NCI-H510A treated with DMSO at 0.1 percent for 48 hours (cell line): ENCODE measurements around the gene CDKN1C.
"Not testable (repeated sequence)": the region's sequence is repeated elsewhere in the genome, so short reads cannot be mapped to it uniquely, and the experiment has no call there.

ENCODE experiments used
- DNase-seq: peaks from one replicate; lab custom pipeline; 2025; lab: John Stamatoyannopoulos, UW

The CDKN1C gene

GRCh38 chr11:2909133-2909902, 23.7 kb upstream of the CDKN1C start:
- DNase-seq: no peak

DNA sequence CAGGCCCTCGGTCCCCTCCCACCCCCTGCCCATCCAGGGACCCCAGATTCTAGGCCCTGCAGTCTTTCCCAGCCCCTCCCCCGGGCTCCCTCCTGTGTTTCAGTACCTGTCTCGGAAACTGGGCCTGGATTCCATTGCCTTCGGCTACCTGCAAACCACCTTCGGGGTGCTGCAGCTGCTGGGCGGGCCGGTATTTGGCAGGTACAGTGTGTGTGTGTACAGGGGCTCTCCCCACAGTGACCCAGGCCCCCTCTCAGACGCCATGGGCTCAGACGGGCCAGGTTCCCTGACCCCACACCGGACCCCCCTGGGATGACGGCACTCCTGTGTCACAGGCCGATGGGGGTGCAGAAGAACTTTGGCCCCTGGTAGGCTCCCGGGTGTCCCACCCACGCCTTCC, 22.6 kb upstream of the CDKN1C start:
- DNase-seq: no peak

GRCh38 chr11:2905299-2905698, 19.7 kb upstream of the CDKN1C start:
- not testable (repeated sequence) for DNase-seq

GRCh38 chr11:2904153-2905052, 18.8 kb upstream of the CDKN1C start:
- no peak for DNase-seq

DNA sequence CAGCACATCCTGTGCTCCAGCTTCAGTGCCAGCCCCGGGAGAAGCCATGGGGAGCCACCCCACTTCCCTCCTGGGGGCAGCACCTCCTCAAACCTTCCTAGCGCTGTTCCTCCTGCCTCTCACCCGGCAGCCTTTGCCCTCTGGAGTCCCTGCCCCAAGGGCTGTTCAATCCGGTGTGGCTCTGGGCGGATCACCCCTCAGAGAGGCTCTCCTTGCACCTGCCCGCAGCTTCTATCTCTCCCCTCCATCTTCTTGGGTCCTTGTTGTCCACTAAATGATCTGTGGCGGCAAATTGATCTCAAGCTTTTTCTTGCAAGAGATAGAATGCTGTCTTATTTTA, 18.1 kb upstream of the CDKN1C start:
- DNase-seq: no peak

DNA sequence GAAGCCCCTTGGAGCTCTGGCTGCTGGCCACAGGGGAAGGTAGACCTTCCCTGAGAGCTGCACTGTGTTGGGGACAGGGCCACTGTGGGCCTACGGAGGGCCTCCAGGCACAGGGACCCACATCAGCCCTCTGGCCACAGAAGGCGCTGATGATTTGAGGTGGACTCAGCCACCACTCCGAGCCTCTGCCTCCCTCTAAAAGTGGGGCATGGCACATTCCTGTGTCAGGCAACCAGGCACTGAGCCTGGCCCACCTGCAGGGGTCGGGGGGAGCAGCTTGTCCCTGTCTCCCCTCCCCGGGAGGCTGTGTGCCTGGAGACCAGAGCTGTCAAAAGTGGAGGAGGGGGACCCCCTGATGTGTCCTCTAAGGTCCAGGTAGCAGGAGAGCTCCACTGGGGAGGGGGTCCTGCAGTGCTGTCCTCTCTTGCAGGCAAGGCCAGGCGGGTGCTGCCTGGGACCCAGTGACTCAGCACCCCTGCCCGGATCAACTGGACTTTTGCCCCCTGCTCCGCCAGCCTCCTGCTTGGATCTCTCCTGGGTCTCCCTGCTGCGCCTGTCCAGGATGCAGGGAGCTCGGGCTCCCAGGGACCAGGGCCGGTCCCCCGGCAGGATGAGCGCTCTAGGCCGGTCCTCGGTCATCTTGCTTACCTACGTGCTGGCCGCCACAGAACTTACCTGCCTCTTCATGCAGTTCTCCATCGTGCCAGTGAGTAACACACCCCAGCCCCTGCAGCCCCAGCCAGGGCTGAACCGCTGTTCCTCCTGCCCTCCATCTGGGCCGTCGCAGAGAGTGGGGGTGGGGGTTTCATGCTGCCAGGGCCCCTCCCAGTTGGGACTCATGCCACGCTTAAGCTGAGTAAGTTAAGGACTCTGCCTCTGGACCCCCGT, 17.5 kb upstream of the CDKN1C start:
- DNase-seq: no peak

GRCh38 chr11:2901854-2902783, 16.5 kb upstream of the CDKN1C start:
- peak; percentile 68 for DNase-seq

- no peak for DNase-seq
Observed at GRCh38 chr11:2901196-2901796, 15.7 kb upstream of the CDKN1C start.

- no peak for DNase-seq
Observed at GRCh38 chr11:2899080-2899783, 13.7 kb upstream of the CDKN1C start.

GRCh38 chr11:2898366-2899079, 12.9 kb upstream of the CDKN1C start:
- DNase-seq: no peak

- no peak for DNase-seq
Observed at GRCh38 chr11:2897048-2897447, 11.5 kb upstream of the CDKN1C start.

DNA sequence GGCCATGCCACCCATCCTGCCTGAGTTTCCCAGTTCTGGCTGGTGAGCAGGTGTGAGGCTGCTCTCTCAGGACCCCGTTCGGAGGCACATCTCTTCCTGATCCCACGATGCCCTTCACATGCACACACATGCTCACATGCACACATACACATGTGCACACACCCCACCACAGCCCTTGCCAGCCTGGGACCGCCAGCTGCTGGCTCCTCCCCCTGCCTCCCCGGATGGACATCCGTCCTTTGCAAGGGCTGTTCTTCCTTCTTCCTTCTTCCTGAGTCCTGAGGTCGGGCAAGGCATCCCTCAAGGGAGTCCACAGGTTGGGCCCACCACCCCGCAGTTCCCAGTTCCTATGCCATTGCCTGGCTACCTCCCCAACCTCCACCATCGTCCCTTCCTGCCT, 10.5 kb upstream of the CDKN1C start:
- no peak for DNase-seq

DNA sequence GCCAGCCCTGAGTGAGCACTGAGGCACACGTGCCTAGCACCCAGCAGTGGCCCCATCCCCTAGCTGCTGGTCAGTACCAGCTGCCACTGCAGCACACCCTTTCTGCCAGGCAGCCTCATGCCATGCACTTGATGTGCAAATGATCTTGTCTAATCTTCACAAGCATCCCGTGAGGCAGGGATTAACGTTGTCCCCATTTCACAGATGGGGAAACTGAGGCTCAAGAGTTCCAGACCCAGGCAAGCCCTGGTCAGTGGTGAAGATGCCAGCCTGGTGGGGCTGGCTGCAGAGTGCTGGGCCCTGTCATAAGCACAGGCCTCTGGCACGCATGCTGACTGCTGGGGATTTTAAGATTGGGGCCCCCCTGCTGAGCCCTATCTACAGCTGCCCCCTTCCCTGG, 8.4 kb upstream of the CDKN1C start:
- no peak for DNase-seq

GRCh38 chr11:2892967-2893528, 7.5 kb upstream of the CDKN1C start:
- DNase-seq: no peak

GRCh38 chr11:2892215-2892966, 6.8 kb upstream of the CDKN1C start:
- DNase-seq: no peak

DNA sequence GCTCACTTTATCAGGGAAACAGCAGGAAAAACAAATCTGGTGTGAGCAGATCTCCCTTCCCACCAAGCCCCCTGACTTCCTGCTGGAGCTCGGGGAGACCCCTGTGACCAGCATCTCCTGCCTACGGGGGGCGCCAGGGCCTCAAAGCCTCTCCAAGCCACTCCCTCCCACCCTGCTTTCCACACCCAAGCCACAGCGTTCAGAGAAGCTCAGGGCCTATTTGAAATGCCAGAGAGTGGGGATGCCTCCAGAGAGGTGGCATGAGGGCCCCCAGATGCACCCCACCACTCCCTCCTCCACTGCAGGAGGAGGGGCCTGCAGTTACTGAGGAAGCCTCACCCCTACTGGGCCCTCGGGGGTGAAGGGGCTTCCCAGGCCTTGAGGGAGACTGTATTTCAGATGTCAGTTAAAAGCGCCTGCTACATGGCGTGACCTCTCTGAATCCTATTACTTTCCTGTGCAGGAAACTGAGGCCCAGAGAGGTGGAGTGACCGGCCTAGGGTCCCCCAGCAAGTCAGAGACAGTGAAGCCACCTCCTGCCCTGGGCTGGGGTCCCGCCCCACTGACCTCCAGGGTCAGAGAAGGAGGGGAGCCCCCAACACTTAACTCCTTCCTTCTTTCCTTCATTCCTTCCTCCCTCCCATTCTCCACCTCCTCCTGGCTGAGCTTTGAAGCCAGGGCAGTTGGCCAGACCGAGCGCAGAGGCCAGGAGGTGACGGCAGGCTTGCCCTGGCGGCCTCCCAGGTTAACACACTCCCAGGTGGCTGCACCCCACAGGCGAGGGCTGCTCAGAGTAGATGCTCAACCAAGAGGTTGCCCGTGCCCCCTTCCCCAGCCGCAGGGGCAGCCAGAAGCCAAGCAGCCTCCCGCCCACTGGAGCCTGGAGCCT, 6.0 kb upstream of the CDKN1C start:
- no peak for DNase-seq
